Measurements from ENCODE around the gene PTER.

Gene PTER

DNA sequence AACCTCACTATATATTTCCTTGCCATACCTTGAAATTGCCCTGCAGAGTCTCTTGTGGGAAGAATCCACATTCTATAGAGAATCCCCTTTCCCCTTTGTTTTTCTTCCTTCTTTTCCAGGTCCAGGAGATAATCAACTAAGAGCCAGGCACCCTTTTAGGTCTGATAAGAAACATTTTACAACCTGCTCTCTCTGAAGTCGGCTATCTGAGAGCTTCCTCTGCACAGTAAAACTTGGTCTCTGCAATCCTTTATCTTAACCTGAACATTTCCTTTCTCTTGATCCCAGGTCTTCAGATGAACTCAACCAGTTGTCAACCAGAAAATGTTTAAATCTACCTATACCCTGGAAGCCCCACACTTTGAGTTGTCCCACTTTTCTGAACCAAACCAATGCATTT is 19.5 kb upstream of the PTER start:
- TF ChIP-seq, protein P1, sequence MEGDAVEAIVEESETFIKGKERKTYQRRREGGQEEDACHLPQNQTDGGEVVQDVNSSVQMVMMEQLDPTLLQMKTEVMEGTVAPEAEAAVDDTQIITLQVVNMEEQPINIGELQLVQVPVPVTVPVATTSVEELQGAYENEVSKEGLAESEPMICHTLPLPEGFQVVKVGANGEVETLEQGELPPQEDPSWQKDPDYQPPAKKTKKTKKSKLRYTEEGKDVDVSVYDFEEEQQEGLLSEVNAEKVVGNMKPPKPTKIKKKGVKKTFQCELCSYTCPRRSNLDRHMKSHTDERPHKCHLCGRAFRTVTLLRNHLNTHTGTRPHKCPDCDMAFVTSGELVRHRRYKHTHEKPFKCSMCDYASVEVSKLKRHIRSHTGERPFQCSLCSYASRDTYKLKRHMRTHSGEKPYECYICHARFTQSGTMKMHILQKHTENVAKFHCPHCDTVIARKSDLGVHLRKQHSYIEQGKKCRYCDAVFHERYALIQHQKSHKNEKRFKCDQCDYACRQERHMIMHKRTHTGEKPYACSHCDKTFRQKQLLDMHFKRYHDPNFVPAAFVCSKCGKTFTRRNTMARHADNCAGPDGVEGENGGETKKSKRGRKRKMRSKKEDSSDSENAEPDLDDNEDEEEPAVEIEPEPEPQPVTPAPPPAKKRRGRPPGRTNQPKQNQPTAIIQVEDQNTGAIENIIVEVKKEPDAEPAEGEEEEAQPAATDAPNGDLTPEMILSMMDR (IDR thresholded peaks at IDR 0.05; ENCODE audit: low read depth, low read length, missing control alignments): no peak
- in situ Hi-C loops (cut with HindIII; ENCODE audit: low pct_ligation_motif_present, low sequenced_read_pairs): no loop called here
- no peak for DNase-seq
- Histone ChIP-seq H3K4me3 (ENCODE audit: low read depth, low read length) (no peak overlapping the region), H3K27ac (no peak overlapping the region), H3K36me3 (replicated peaks) (no peaks in the 10 kb centered on the region), H3K27me3 (replicated peaks) (no peaks in the 10 kb centered on the region)

DNA sequence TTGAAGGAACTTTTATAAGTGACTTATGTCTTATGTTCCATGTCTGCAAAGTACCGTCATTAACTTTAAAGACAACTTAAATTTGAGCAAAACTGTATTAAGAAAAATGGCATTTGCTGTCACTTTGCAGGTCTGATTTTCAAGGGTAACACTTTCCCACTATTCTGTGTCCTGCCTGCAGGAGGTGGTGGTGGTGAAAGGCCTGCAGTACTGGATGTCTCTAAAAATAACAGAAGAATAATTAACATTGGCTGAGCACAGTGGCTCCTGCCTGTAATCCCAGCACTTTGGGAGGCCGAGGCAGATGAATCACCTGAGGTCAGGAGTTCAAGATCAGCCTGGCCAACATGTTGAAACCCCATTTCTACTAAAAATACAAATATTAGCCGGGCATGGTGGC is 13.2 kb upstream of the PTER start:
- DNase-seq: no peak
- H3K36me3 ChIP-seq (replicated peaks): no peaks in the 10 kb centered on the region
- H3K27me3 ChIP-seq (replicated peaks): no peaks in the 10 kb centered on the region
- no peak overlapping the region for H3K27ac ChIP-seq
- in situ Hi-C loops (cut with HindIII; ENCODE audit: low pct_ligation_motif_present, low sequenced_read_pairs): no loop called here
- H3K4me3 ChIP-seq (ENCODE audit: low read depth, low read length): no peak overlapping the region
- TF ChIP-seq, protein P1 (IDR thresholded peaks at IDR 0.05; ENCODE audit: low read depth, low read length, missing control alignments): no peak

DNA sequence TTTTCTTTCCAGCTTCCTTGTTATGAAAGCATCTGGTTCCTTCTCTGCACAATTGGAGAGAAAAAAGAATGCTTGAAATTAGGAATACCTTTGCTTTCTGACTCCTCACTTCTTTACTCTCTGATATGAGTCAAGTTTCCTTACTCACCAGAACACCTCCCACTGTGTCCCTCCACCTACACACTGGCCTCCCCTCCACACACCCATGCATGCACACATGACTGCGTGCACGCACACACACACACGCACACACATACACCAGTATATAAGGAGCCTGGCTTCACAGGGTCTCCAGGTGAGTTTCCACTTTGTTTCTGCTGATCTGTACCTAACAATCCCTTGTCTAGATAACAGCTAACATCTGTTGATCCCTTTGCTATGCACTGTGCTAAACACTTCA is 11.4 kb upstream of the PTER start:
- no peak for DNase-seq
- Histone ChIP-seq H3K4me3 (ENCODE audit: low read depth, low read length) (no peak overlapping the region), H3K36me3 (replicated peaks) (no peaks in the 10 kb centered on the region), H3K27me3 (replicated peaks) (no peaks in the 10 kb centered on the region), H3K27ac (no peak overlapping the region)
- in situ Hi-C loops (cut with HindIII; ENCODE audit: low pct_ligation_motif_present, low sequenced_read_pairs): no loop called here
- TF ChIP-seq, protein P1 (IDR thresholded peaks at IDR 0.05; ENCODE audit: low read depth, low read length, missing control alignments): no peak

DNA sequence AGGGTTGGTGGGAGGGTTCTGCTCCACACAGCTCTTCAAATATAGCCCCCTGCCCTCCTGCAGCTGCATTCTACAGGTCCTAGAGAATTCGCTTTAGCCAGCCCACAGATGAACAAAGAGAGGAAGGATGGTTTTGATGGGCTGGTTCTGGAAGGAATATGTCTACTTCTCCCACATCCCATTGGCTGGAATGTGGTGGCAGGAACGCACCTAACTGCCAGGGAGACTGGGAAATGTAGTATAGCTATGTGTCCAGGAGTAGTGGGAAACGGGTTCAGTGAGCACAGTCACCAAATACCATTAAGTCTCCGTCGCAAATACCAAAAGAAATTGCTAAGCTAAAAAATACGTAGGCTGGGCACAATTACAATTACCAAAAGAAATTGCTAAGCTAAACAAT is 7.3 kb upstream of the PTER start:
- H3K36me3 ChIP-seq (replicated peaks): no peaks in the 10 kb centered on the region
- DNase-seq: no peak
- in situ Hi-C loops (cut with HindIII; ENCODE audit: low pct_ligation_motif_present, low sequenced_read_pairs): no loop called here
- TF ChIP-seq, protein P1 (IDR thresholded peaks at IDR 0.05; ENCODE audit: low read depth, low read length, missing control alignments): no peak
- H3K27me3 ChIP-seq (replicated peaks): no peaks in the 10 kb centered on the region
- H3K27ac ChIP-seq: no peak overlapping the region
- no peak overlapping the region for H3K4me3 ChIP-seq (ENCODE audit: low read depth, low read length)

DNA sequence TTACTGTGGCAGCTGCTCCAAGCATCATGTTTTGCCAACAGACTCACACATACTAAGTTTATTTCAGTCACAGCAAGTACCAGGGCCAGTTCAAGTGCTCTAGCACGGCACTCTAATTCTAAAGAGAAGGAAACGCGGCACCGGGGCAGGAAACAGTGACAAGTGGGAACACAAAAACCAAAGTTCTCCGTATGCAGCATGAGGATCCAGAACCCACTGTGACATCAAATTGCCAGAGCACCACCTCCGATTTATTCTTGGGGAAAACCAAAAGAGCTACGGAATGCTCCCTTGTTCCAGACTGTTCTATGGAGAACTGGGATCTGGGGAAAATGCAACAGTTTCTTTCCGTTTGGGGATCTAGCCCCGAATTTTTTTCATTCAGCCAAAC is 448 bp upstream of the PTER start:
- in situ Hi-C loops (cut with HindIII; ENCODE audit: low pct_ligation_motif_present, low sequenced_read_pairs): no loop called here

DNA sequence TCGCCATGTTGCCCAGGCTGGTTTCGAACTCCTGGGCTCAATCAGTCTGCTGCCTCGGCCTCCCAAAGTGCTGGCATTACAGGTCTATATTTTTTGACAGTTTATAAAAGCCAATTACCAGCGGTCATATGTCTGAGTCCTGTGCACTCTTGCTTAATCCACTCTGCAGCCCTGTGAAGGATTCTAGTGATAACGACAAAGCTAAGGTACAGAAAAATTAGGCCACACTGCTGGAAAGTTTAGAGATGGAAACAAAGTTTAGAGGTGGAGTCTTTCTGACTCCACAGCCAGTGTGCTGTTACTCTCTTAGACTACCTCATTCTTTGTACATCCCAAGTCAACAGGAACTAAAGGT is 707 bp downstream of the PTER start:
- peak overlapping the region; percentile 63 for H3K4me3 ChIP-seq (ENCODE audit: low read depth, low read length)
- TF ChIP-seq, protein P1 (IDR thresholded peaks at IDR 0.05; ENCODE audit: low read depth, low read length, missing control alignments): no peak
- H3K27ac ChIP-seq: no peak overlapping the region
- in situ Hi-C loops (cut with HindIII; ENCODE audit: low pct_ligation_motif_present, low sequenced_read_pairs): no loop called here
- H3K36me3 ChIP-seq (replicated peaks): no peaks in the 10 kb centered on the region
- no peaks in the 10 kb centered on the region for H3K27me3 ChIP-seq (replicated peaks)
- DNase-seq: no peak

More for the DNA sequence above, 448 bp upstream of the PTER start:
- Histone ChIP-seq H3K27me3 (replicated peaks) (no peaks in the 10 kb centered on the region), H3K4me3 (ENCODE audit: low read depth, low read length) (peak overlapping the region; percentile 63), H3K36me3 (replicated peaks) (no peaks in the 10 kb centered on the region), H3K27ac (no peak overlapping the region)
- TF ChIP-seq, protein P1 (IDR thresholded peaks at IDR 0.05; ENCODE audit: low read depth, low read length, missing control alignments): no peak
- no peak for DNase-seq

All from brain microvascular endothelial cell (primary cell).